ENCODE data around the gene LHFPL6. TPM values are rescaled to one million over a fixed set of nuclear protein-coding genes. Genes with fewer than 3 reads are reported as not detected.

LHFPL6 gene
- total and polyA plus RNA-seq, 10 of the 15 experiments (the other 5 are each of a cell fraction or from before 2014, with no cell fraction given), result 0.11 to 4.6 (median 0.41) TPM

DNA sequence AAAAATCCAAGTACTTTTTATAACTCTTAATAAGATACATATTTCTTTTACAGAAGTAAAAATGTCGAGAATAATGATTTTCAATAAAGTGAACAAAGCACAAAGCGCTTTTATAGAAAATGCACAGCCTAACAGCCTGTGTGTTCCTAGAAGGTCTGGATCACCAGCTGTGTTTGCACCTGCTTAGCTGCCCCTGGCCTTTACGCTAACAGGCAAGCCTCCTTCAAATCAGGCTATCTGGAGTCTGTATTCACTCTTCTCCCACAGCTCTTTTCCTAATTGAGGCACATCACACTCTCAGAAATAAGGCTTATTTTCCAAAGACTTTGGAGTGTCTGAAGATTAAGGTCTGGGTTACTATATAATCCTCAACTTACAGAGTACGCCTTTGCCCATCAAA lies 183.1 kb downstream of the LHFPL6 start:
- POLR2A ChIA-PET, result no interaction called here
- H3K9ac ChIP-seq (ENCODE audit: control insufficient read depth, insufficient read depth, low read length), result no peak overlapping the region
- H3K4me1 ChIP-seq (ENCODE audit: control insufficient read depth, insufficient read depth, low read length), result peaks cover 1% of the 10 kb centered on the region; the same call in 1 of the 2 replicates
- FAIRE-seq, result no peak
- in situ Hi-C loops (cut with MboI), result no loop called here
- no peaks in the 10 kb centered on the region for H4K20me1 ChIP-seq (ENCODE audit: control insufficient read depth, insufficient read depth)
- no peaks in the 10 kb centered on the region for H3K36me3 ChIP-seq (ENCODE audit: control insufficient read depth in 2 of 2, insufficient read depth in 2 of 2, low read length in 1 of 2)
- intact Hi-C loops (cut with micrococcal nuclease; ENCODE audit: unreplicated experiment), result loop anchor here (5.0 kb wide), 1 partner anchor 182 kb away; the partner anchor contains the start of gene LHFPL6
- no peak overlapping the region for H3K27ac ChIP-seq (ENCODE audit: control insufficient read depth, insufficient read depth)
- 34% methylated on average over 4 of the region's 4 CpGs for WGBS (ENCODE audit: insufficient coverage, insufficient replicate concordance, low lambda C conversion rate, missing lambda C conversion rate)
- H3K27me3 ChIP-seq (replicated peaks in 1 of 2; ENCODE audit: control insufficient read depth in 2 of 2, insufficient read depth in 2 of 2, low read length in 1 of 2), result no peaks in the 10 kb centered on the region
- no peak for DNase-seq (ENCODE audit: low read depth, low spot score)
- RAD21 ChIA-PET (ENCODE audit: unreplicated experiment), result interaction anchor here (0.8 to 3.8 kb wide), 2 partner anchors 192 to 196 kb away, joined by 4 to 25 read pairs; no protein-coding TSS in a partner anchor
- no peak overlapping the region for H3K4me2 ChIP-seq (ENCODE audit: control insufficient read depth, insufficient read depth)
- ATAC-seq, result no peak
- SMC1A ChIA-PET (ENCODE audit: uncharacterized antibody, unreplicated experiment), result interaction anchor here (1.2 to 1.3 kb wide), 2 partner anchors 9 to 192 kb away, joined by 4 to 5 read pairs; no protein-coding TSS in a partner anchor
- no peak overlapping the region for H3K4me3 ChIP-seq
- no peaks in the 10 kb centered on the region for H3K9me3 ChIP-seq (replicated peaks; ENCODE audit: control insufficient read depth, insufficient read depth, low read length)
- no peak overlapping the region for H2AFZ ChIP-seq (ENCODE audit: control insufficient read depth, low read depth, low read length)
- BruUV-seq (replicated peaks), result no TSS peak
- CTCF ChIA-PET, result interaction anchor here (1.3 to 6.4 kb wide), 2 partner anchors 31 to 192 kb away, joined by 4 to 88 read pairs; no protein-coding TSS in a partner anchor
- no peaks in the 10 kb centered on the region for H3K79me2 ChIP-seq (ENCODE audit: control insufficient read depth, insufficient read depth, low read length)
- no peak for TF ChIP-seq HDGF (IDR thresholded peaks at IDR 0.05)
- no peak for TF ChIP-seq ATF2 (IDR thresholded peaks at IDR 0.05; ENCODE audit: low read length)
- TF ChIP-seq, protein P1, sequence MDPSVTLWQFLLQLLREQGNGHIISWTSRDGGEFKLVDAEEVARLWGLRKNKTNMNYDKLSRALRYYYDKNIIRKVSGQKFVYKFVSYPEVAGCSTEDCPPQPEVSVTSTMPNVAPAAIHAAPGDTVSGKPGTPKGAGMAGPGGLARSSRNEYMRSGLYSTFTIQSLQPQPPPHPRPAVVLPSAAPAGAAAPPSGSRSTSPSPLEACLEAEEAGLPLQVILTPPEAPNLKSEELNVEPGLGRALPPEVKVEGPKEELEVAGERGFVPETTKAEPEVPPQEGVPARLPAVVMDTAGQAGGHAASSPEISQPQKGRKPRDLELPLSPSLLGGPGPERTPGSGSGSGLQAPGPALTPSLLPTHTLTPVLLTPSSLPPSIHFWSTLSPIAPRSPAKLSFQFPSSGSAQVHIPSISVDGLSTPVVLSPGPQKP (IDR thresholded peaks at IDR 0.05; ENCODE audit: low read depth, low read length), result no peak
- no peak for TF ChIP-seq SREBF1 (IDR thresholded peaks at IDR 0.05; ENCODE audit: low read length)
- TF ChIP-seq EGR1 (IDR thresholded peaks at IDR 0.05; ENCODE audit: borderline replicate concordance in 1 of 2, low read depth in 2 of 2, low read length in 2 of 2), result no peak
- no peak for TF ChIP-seq ZNF687 (IDR thresholded peaks at IDR 0.05)
- no peak for TF ChIP-seq RCOR1 (conservative IDR thresholded peaks at IDR 0.05; ENCODE audit: low read depth, low read length)
- TF ChIP-seq ZNF592 (IDR thresholded peaks at IDR 0.05), result no peak
- TF ChIP-seq, protein P2, sequence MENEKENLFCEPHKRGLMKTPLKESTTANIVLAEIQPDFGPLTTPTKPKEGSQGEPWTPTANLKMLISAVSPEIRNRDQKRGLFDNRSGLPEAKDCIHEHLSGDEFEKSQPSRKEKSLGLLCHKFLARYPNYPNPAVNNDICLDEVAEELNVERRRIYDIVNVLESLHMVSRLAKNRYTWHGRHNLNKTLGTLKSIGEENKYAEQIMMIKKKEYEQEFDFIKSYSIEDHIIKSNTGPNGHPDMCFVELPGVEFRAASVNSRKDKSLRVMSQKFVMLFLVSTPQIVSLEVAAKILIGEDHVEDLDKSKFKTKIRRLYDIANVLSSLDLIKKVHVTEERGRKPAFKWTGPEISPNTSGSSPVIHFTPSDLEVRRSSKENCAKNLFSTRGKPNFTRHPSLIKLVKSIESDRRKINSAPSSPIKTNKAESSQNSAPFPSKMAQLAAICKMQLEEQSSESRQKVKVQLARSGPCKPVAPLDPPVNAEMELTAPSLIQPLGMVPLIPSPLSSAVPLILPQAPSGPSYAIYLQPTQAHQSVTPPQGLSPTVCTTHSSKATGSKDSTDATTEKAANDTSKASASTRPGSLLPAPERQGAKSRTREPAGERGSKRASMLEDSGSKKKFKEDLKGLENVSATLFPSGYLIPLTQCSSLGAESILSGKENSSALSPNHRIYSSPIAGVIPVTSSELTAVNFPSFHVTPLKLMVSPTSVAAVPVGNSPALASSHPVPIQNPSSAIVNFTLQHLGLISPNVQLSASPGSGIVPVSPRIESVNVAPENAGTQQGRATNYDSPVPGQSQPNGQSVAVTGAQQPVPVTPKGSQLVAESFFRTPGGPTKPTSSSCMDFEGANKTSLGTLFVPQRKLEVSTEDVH (IDR thresholded peaks at IDR 0.05; ENCODE audit: low read depth, partially characterized antibody), result no peak
- no peak for TF ChIP-seq SP1 (IDR thresholded peaks at IDR 0.05; ENCODE audit: low read depth, low read length)
